Dermis blood vessel endothelial cell (primary cell): ENCODE results near the gene SCAMP5. TPM values are rescaled to one million over a fixed set of nuclear protein-coding genes. Genes with fewer than 3 reads are reported as not detected.

Experiments used
- DNase-seq: peaks from one replicate; pipeline ENCODE4 v3.0.0; 2010
- total RNA-seq: library from RNA; depleted of rRNA; stranded (reverse); fragments of >200 nt; gene quantifications from 2 replicates; pipeline ENCODE4 v1.2.3, GENCODE V29; 2014

Gene SCAMP5
- total RNA-seq, 1 donor from 2014 or later = 9.5 TPM

GRCh38 chr15:75023181-75023871 is 28.0 kb downstream of the SCAMP5 start, which contains the start of gene PPCDC:
TSS of gene PPCDC (plus strand) at chr15:75023590. CDS start at chr15:75028319, 4,729 bp downstream.
- DNase-seq = peak; percentile 97

GRCh38 chr15:75023872-75024636 is 28.7 kb downstream of the SCAMP5 start:
- DNase-seq = peak; percentile 56

DNA sequence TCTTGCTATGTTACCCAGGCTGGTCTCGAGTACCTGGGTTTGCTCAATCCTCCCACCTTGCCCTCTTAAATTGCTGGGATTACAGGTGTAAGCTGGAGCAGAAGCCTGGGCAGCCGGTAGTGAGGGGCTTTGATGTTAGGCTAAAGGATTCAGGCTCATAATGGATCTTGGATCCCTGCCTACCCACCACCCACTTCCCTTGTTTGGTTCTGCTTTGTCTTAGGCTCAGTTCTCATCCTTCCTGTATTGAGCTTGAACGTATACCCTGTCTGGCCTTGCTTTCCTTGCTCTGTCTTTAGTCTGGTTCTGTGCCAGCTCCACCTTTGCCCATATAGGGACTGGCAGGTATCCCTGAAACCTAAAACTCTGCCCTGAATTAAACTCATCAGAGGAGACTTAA is 29.7 kb downstream of the SCAMP5 start:
- no peak for DNase-seq

DNA sequence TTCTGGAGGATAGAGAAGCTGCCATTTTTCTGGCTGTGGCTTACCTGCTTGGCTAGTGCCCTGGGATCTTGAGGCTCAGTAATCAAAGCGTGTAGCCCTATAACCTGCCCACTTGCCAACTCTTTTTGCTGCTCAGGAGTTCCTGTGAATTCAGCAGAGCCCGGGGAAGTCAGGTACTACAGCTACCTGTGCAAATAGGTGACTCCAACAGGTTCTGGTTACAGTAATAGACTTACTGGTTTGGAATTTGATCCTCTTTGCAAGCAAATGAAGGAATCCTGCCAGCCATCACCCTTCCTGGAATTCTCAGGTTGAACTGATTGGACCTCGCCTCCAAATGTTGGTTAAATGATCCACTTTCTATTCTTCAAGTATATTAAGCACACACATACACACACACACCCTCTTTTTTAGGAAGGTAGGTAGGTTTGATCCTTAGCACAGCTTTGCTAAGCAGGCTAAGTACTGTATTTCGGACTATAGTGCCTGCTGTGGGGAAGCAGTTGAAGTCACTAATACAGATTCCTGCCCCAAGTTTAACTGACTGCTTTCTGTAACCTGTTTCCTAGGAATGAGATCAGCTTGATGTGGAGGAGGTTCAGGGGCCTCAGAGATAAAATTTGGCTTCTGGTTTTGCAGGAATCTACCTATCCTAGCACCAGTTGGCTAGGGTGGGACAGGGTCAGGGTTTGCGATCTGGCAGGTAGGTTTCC is 30.3 kb downstream of the SCAMP5 start:
- no peak for DNase-seq

GRCh38 chr15:75027551-75027950 is 32.2 kb downstream of the SCAMP5 start:
- DNase-seq = no peak

- DNase-seq = no peak
These were observed 33.6 kb downstream of the SCAMP5 start for GRCh38 chr15:75028991-75029377.

GRCh38 chr15:75029378-75030022 is 34.1 kb downstream of the SCAMP5 start:
- peak; percentile 96 for DNase-seq

DNA sequence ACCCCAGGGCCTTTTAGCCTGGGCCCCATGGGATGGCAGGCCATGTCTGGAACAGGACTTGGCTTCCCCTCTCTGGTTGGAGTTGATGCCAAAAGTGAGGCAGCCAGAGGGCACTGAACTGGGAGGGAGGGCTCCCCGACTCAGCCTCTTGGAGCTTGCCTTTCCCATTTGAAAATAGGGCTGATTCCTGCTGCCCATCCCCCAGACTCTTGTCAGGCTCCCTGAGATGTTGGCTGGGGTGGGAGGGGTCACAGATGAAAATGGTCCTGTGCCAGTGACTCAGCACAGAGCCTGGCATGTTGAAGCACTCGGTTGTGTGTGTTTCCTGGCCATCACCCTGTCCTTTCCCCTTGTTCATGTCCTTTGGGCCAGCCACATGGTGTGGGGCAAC is 34.7 kb downstream of the SCAMP5 start:
- peak; percentile 83 for DNase-seq

DNA sequence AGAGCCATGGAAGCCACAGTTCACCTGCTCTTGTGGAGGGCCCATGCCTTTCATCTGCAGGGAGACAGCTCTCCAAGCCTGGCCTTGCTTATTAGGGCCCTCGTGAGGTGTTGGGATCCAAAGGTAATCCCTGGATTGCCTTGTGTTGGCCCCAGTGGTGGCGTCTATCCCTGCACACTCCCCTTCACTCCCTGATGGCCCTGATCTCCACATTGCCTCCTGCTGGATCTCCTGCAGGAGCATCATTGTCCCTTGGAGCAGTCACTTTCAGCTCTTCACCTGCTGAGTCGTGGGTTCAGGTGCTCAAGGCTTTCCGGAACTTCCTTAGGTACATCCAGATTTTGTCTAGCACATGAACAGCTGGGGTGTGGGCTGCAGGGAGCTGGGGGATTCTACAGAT is 35.1 kb downstream of the SCAMP5 start:
- no peak for DNase-seq

GRCh38 chr15:75031848-75032247 is 36.5 kb downstream of the SCAMP5 start:
- DNase-seq = peak; percentile 57

- DNase-seq = no peak
These were observed 37.0 kb downstream of the SCAMP5 start for GRCh38 chr15:75032395-75032794.

- no peak for DNase-seq
These were observed 38.4 kb downstream of the SCAMP5 start for GRCh38 chr15:75033809-75034208.

DNA sequence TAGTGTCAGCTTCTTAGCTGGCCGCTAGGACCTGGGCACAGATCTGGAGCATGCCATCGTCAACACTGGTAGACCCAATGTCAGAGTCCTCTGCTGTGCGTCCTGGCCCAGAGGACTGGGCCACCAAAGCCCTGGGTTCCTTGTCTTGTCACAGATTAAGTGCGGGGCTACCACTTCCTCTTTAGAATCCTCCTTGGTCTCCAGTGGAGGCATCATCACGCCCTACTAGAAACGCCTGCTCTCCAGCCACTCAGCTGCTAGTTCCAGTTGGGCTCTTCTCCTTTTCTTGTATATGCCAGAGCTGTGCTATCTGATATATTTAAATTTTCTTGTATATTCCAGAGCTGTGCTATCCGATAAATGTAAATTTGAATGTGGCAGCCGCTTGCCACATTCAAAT is 39.3 kb downstream of the SCAMP5 start:
- DNase-seq = no peak

- DNase-seq = no peak
These were observed 40.9 kb downstream of the SCAMP5 start for GRCh38 chr15:75036212-75036616.

GRCh38 chr15:75037685-75038084 is 42.3 kb downstream of the SCAMP5 start:
- peak; percentile 40 for DNase-seq

GRCh38 chr15:75038231-75038630 is 42.9 kb downstream of the SCAMP5 start:
- DNase-seq = no peak

DNA sequence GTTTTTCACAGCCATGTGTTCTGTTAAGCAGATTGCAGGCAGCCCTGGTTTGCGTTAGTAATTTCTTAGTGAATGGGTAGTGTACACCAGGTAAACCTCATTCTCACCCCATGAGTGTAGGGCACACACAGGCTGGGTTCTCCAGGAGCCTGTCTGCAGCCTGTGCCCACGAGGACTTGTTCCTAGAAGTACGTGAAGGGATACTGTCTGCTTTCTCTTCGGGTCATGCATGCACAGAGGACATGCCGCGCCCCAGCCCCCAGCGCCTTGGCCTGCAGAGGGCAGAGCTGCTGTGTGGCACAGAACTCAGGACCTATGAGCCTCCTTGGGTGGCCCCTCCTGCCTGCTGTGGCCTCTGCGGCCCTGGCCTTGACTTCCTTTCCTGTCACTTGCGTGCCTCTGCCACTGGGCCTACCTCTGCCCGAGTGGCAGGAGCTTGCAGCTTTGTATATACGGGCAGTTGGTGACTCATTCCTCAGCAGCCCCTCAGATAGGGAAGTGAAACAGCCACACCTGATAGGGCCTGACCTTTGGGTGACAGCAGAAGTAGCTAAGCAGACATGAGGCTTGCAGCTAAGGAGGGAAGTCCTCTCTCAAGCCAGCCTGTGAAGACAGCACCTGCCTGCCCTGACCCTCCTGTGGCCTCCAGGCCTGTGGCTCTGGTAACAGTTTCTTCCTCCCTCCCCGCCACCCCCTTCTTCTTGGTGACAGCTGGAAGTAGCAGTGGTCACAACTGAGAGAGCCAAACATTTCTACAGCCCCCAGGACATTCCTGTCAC is 47.6 kb downstream of the SCAMP5 start:
- peak; percentile 75 for DNase-seq

DNA sequence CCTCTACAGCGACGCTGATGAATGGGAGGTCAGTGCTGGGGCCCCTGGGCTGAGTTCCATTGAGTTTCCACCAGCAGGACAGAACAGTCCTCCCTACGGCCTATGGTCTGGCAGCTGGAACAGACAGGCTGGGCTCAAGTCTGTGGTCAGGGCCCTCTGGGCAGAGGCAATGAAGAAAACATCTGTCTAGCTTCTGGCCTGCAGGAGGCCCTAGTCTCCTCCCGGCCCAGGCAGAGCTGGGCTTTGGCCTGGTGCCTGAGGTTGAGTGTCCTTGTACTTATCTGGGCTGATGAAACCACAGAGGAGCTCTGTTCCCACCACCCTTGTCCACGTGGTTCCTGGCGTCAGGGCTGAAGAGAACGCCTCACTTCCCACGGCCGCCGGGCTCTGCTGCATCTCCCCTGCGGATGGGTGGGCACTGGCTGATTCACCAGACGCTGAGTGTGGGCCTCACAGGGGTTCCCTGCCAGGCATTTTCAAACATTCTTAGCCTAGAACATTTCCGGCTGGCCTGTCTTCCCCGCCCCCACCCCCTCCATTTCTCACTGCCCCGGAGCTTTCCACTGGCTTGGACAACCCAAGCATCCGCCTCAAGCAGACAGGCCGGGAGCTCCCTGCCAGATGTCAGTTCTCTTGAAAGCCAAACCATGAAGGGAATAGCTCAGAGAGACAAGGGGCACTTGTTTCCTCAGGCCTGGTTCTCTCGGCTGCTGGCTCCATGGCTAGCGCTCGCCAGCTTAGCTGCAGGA is 48.3 kb downstream of the SCAMP5 start:
- DNase-seq = peak; percentile 98

GRCh38 chr15:75044258-75044878 is 49.0 kb downstream of the SCAMP5 start:
- no peak for DNase-seq

DNA sequence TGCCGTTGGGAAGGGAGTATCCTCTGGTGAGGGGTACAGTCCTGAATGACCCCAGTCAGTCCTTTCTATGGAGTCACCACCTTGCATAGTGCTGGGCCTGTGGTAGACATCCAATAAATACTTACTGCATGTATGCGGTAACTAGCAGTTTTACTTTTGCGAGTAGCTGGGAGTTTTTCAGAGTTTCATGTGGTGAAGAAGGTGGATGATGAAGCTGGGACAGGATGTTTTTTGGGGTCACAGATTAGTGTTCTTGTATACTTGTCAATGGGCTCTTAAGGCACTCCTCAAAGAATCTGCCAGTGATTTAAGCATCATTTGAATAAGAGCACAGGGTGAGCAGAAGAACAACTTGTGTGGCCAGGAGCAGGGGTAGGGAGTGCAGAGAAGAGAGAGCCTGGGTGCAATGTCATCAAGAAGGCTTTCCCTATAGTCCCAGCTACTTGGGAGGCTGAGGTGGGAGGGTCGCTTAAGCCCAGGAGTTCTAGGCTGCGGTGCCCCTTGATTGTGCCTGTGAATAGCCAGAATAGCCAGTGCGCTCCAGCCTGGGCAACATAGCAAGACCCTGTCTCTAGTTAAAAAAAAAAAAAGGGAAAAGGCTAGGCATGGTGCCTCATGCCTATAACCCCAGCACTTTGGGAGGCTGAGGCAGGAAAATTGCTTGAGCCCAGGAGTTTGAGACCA is 50.1 kb downstream of the SCAMP5 start:
- DNase-seq = no peak
